SK-N-SH treated with all-trans-retinoic acid at 6 μM for 48 hours (cell line): ENCODE data around the gene HPGD.

Experiments used
- ATAC-seq: fragments of 200-7000 bp; cut with Tn5 transposase; 3 replicates; pipeline ENCODE4 v1.9.1; 2020; ENCODE audit warnings: mild to moderate bottlenecking, moderate library complexity
- ARNTL ChIP-seq: fragments of 450-650 bp; formaldehyde crosslinking; IDR thresholded peaks from 2 replicates; pipeline ENCODE4 v1.5.0; 2020; ENCODE audit warnings: low read depth, mild to moderate bottlenecking, moderate library complexity, borderline replicate concordance
- BACH2 ChIP-seq: fragments of 250-450 bp; sonication (Bioruptor Pico); IDR thresholded peaks from 2 replicates; pipeline ENCODE4 v1.9.0; 2021; ENCODE audit warnings: mild to moderate bottlenecking, borderline replicate concordance
- CSDC2 ChIP-seq: fragments of 250-450 bp; sonication (Bioruptor Pico); IDR thresholded peaks from 2 replicates; pipeline ENCODE4 v1.5.0; 2020; ENCODE audit warnings: mild to moderate bottlenecking, moderate library complexity
- CSRNP3 ChIP-seq: fragments of 250-450 bp; sonication (Bioruptor Pico); IDR thresholded peaks from 2 replicates; pipeline ENCODE4 v1.5.1; 2021; ENCODE audit warnings: mild to moderate bottlenecking, moderate library complexity
- ESRRG ChIP-seq: fragments of 250-450 bp; sonication (Bioruptor Pico); IDR thresholded peaks from 2 replicates; pipeline ENCODE4 v1.6.1; 2021; ENCODE audit warnings: mild to moderate bottlenecking
- GLIS3 ChIP-seq: fragments of 250-450 bp; sonication (Bioruptor Pico); IDR thresholded peaks from 2 replicates; pipeline ENCODE4 v1.5.0; 2020; ENCODE audit warnings: mild to moderate bottlenecking, moderate library complexity
- ISL1 ChIP-seq: fragments of 250-450 bp; sonication (Bioruptor Pico); IDR thresholded peaks from 2 replicates; pipeline ENCODE4 v2.1.2; 2022; ENCODE audit warnings: mild to moderate bottlenecking, moderate library complexity
- PATZ1 ChIP-seq: fragments of 250-450 bp; sonication (Bioruptor Pico); IDR thresholded peaks from 2 replicates; pipeline ENCODE4 v1.8.0; 2020; ENCODE audit warnings: mild to moderate bottlenecking, moderate library complexity, borderline replicate concordance
- POU6F1 ChIP-seq: fragments of 250-450 bp; sonication (Bioruptor Pico); IDR thresholded peaks from 2 replicates; pipeline ENCODE4 v1.8.0; 2021; ENCODE audit warnings: low read depth, mild to moderate bottlenecking, moderate library complexity, borderline replicate concordance
- PPARA ChIP-seq: fragments of 250-450 bp; sonication (Bioruptor Pico); IDR thresholded peaks from 2 replicates; pipeline ENCODE4 v1.5.0; 2020; ENCODE audit warnings: mild to moderate bottlenecking, borderline replicate concordance
- SNAI2 ChIP-seq: fragments of 250-450 bp; sonication (Bioruptor Pico); IDR thresholded peaks from 2 replicates; pipeline ENCODE4 v1.5.0; 2020; ENCODE audit warnings: mild to moderate bottlenecking, moderate library complexity
- TCF4 ChIP-seq: fragments of 250-450 bp; sonication (Bioruptor Pico); IDR thresholded peaks from 2 replicates; pipeline ENCODE4 v1.8.0; 2021; ENCODE audit warnings: mild to moderate bottlenecking, moderate library complexity, borderline replicate concordance
- TOX ChIP-seq: fragments of 250-450 bp; sonication (Bioruptor Pico); IDR thresholded peaks from 2 replicates; pipeline ENCODE4 v1.8.0; 2021; ENCODE audit warnings: mild to moderate bottlenecking, moderate library complexity, borderline replicate concordance
- TSHZ2 ChIP-seq: fragments of 250-450 bp; sonication (Bioruptor Pico); IDR thresholded peaks from 2 replicates; pipeline ENCODE4 v1.5.0; 2020; ENCODE audit warnings: mild to moderate bottlenecking, moderate library complexity
- ZC3H10 ChIP-seq: fragments of 250-450 bp; sonication (Bioruptor Pico); IDR thresholded peaks from 2 replicates; pipeline ENCODE4 v1.5.1; 2021; ENCODE audit warnings: mild to moderate bottlenecking, moderate library complexity
- ZFP3 ChIP-seq: fragments of 250-450 bp; sonication (Bioruptor Pico); IDR thresholded peaks from 2 replicates; pipeline ENCODE4 v1.5.0; 2020; ENCODE audit warnings: mild to moderate bottlenecking, moderate library complexity
- ZFP30 ChIP-seq: fragments of 450-650 bp; formaldehyde crosslinking; IDR thresholded peaks from 2 replicates; pipeline ENCODE4 v1.5.0; 2022; ENCODE audit warnings: mild to moderate bottlenecking, moderate library complexity
- ZNF565 ChIP-seq: fragments of 450-650 bp; formaldehyde crosslinking; conservative IDR thresholded peaks from 2 replicates; pipeline ENCODE4 v1.5.0; 2020; ENCODE audit warnings: low read depth, mild to moderate bottlenecking, moderate library complexity
- ZNF70 ChIP-seq: fragments of 450-650 bp; formaldehyde crosslinking; IDR thresholded peaks from 2 replicates; pipeline ENCODE4 v1.5.0; 2020; ENCODE audit warnings: mild to moderate bottlenecking, moderate library complexity
- ZNF8 ChIP-seq: fragments of 450-650 bp; formaldehyde crosslinking; IDR thresholded peaks from 2 replicates; pipeline ENCODE4 v1.5.0; 2020; ENCODE audit warnings: mild to moderate bottlenecking, moderate library complexity
- TF ChIP-seq, protein P1 (sequence below): fragments of 250-450 bp; sonication (Bioruptor Pico); IDR thresholded peaks from 2 replicates; pipeline ENCODE4 v1.5.1; 2020; ENCODE audit warnings: low read depth, mild to moderate bottlenecking, moderate library complexity

Gene HPGD

GRCh38 chr4:174555789-174556630 is 33.7 kb upstream of the HPGD start:
- no peak for ATAC-seq
- TF ChIP-seq ZNF8 (no peak), ZNF565 (no peak)

DNA sequence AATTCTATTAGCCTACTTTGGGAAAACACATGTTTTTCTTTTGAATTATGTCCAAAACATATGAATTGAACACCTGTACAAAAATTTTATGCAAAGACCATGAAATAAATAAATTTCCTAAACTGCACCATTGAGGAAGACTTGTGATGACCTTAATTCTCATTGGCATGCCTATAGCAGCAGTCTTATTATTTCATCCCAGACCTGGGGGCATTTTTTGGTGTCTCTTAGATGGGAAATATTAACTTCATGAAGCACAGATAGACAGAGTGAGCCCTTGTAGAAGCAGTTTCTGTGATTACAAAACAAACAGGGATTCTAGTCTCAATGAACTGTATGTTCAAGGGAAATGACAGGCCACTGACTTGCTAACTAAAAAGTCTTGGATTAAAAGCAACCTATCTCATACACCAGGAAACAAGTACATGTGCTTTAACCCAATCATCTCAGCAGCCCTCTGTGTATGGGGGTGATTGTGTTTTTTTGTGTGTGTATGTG is 32.0 kb upstream of the HPGD start:
- no peak for ATAC-seq

GRCh38 chr4:174553828-174554227 is 31.5 kb upstream of the HPGD start:
- no peak for ATAC-seq
- TF ChIP-seq ZNF70 (no peak), TSHZ2 (CRISPR knock-in tag) (no peak), CSDC2 (CRISPR knock-in tag) (no peak), ARNTL (CRISPR knock-in tag) (no peak), ZNF8 (no peak), PPARA (CRISPR knock-in tag) (no peak), BACH2 (no peak), ISL1 (CRISPR knock-in tag) (no peak), TCF4 (CRISPR knock-in tag) (no peak), ZC3H10 (CRISPR knock-in tag) (no peak), ESRRG (CRISPR knock-in tag) (no peak), TOX (no peak)
- TF ChIP-seq, protein P1, sequence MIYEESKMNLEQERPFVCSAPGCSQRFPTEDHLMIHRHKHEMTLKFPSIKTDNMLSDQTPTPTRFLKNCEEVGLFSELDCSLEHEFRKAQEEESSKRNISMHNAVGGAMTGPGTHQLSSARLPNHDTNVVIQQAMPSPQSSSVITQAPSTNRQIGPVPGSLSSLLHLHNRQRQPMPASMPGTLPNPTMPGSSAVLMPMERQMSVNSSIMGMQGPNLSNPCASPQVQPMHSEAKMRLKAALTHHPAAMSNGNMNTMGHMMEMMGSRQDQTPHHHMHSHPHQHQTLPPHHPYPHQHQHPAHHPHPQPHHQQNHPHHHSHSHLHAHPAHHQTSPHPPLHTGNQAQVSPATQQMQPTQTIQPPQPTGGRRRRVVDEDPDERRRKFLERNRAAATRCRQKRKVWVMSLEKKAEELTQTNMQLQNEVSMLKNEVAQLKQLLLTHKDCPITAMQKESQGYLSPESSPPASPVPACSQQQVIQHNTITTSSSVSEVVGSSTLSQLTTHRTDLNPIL (CRISPR knock-in tag), result no peak

More for the DNA sequence above, 32.0 kb upstream of the HPGD start:
- TF ChIP-seq CSRNP3 (no peak), ZFP30 (no peak), POU6F1 (CRISPR knock-in tag) (no peak), GLIS3 (no peak), ARNTL (CRISPR knock-in tag) (no peak), ZNF8 (no peak), ESRRG (CRISPR knock-in tag) (no peak), PATZ1 (CRISPR knock-in tag) (no peak), ZFP3 (CRISPR knock-in tag) (no peak), ZC3H10 (CRISPR knock-in tag) (no peak), PPARA (CRISPR knock-in tag) (no peak), SNAI2 (no peak), TCF4 (CRISPR knock-in tag) (no peak)
- TF ChIP-seq, protein P1 (CRISPR knock-in tag), result no peak
- TF ChIP-seq, all 23 proteins: peak for 0
